HL-60 (cell line): ENCODE results near the gene ERP27.
A peak's percentile ranks its signal among the peaks of the same experiment; 100 is the strongest.

ENCODE experiments used
- GABPA ChIP-seq: IDR thresholded peaks from 2 replicates; pipeline ENCODE4 v1.6.1; 2012; ENCODE audit warnings: low read depth
- POLR2AphosphoS5 ChIP-seq: IDR thresholded peaks from 2 replicates; pipeline ENCODE4 v1.6.1; 2012; ENCODE audit warnings: low read depth
- TF ChIP-seq, protein P1 (sequence below): IDR thresholded peaks from one replicate; pipeline ENCODE4 v1.5.1; 2011; ENCODE audit warnings: low read length, control low read depth, inconsistent platforms; ENCODE audit not compliant: insufficient read depth

GRCh38 chr12:14937689-14938088, 648 bp downstream of the ERP27 start:
- TF ChIP-seq GABPA = no peak
- TF ChIP-seq, protein P1, sequence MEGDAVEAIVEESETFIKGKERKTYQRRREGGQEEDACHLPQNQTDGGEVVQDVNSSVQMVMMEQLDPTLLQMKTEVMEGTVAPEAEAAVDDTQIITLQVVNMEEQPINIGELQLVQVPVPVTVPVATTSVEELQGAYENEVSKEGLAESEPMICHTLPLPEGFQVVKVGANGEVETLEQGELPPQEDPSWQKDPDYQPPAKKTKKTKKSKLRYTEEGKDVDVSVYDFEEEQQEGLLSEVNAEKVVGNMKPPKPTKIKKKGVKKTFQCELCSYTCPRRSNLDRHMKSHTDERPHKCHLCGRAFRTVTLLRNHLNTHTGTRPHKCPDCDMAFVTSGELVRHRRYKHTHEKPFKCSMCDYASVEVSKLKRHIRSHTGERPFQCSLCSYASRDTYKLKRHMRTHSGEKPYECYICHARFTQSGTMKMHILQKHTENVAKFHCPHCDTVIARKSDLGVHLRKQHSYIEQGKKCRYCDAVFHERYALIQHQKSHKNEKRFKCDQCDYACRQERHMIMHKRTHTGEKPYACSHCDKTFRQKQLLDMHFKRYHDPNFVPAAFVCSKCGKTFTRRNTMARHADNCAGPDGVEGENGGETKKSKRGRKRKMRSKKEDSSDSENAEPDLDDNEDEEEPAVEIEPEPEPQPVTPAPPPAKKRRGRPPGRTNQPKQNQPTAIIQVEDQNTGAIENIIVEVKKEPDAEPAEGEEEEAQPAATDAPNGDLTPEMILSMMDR = peak; percentile 29
- TF ChIP-seq POLR2AphosphoS5 = no peak
